SK-N-SH (cell line): ENCODE results near the gene C12orf75. TPM values are rescaled to one million over a fixed set of nuclear protein-coding genes. Genes with fewer than 3 reads are reported as not detected.
A peak's percentile ranks its signal among the peaks of the same experiment; 100 is the strongest.

ENCODE experiments used
- CTCF ChIA-PET: fragments of 300-600, 350-600 bp; formaldehyde crosslinking; extraction: SDS; loops from one replicate; lab custom pipeline; 2021; lab: Yijun Ruan, JAX
- POLR2A ChIA-PET: fragments of 350-600 bp; sonication (Branson Sonifier 250); formaldehyde crosslinking; extraction: SDS; loops from one replicate; lab custom pipeline; 2020; ENCODE audit warnings: antibody characterized with exemption, inconsistent platforms; lab: Yijun Ruan, JAX
- DNase-seq: peaks from one replicate; pipeline ENCODE4 v3.0.0; 2012
- H2AFZ ChIP-seq: fragments of 200-600 bp; sonication (generic); 2 replicates; pipeline ENCODE4 v1.8.1; 2016; ENCODE audit warnings: antibody characterized with exemption, mild to moderate bottlenecking, low read depth
- H3F3A ChIP-seq: fragments of 200-600 bp; sonication (generic); replicated peaks from 2 replicates; pipeline ENCODE3; 2016; ENCODE audit warnings: antibody characterized with exemption, mild to moderate bottlenecking; ENCODE audit not compliant: insufficient read depth
- H3K27ac ChIP-seq, 2 experiments: fragments of 200-500 bp in 1 of 2; fragments of 200-600 bp in 1 of 2; sonication (Bioruptor generic) in 1 of 2; sonication (generic), shearing (Covaris generic) in 1 of 2; 2 replicates each; pipeline versions ENCODE4 v1.5.1 to v1.6.1; 2014 to 2016; ENCODE audit warnings: low read depth in 2 of 2, inconsistent platforms in 1 of 2, low read length in 1 of 2, mild to moderate bottlenecking in 1 of 2, mixed read lengths in 1 of 2
- H3K27me3 ChIP-seq: fragments of 200-600 bp; sonication (generic), shearing (Covaris generic); 2 replicates; pipeline ENCODE4 v1.6.1; 2016; ENCODE audit warnings: mixed run types; ENCODE audit not compliant: insufficient read depth
- H3K36me3 ChIP-seq, 2 experiments: fragments of 200-500 bp in 1 of 2; fragments of 200-600 bp in 1 of 2; sonication (Bioruptor generic) in 1 of 2; sonication (generic) in 1 of 2; replicated peaks in 1 of 2; 2 replicates each; pipeline versions ENCODE3 to v1.5.1; 2014 to 2016; ENCODE audit warnings: low read length in 1 of 2, mild to moderate bottlenecking in 1 of 2; ENCODE audit not compliant: insufficient read depth in 2 of 2, control insufficient read depth in 1 of 2
- H3K4me1 ChIP-seq, 2 experiments: fragments of 200-500 bp in 1 of 2; fragments of 200-600 bp in 1 of 2; sonication (Bioruptor generic) in 1 of 2; sonication (generic), shearing (Covaris generic) in 1 of 2; 2 replicates each; pipeline versions ENCODE4 v1.5.1 to v1.6.1; 2014 to 2016; ENCODE audit warnings: low read depth in 1 of 2, low read length in 1 of 2, mixed run types in 1 of 2; ENCODE audit not compliant: insufficient read depth in 2 of 2, control insufficient read depth in 1 of 2
- H3K4me2 ChIP-seq: fragments of 200-600 bp; sonication (generic), shearing (Covaris generic); 2 replicates; pipeline ENCODE4 v1.6.1; 2017; ENCODE audit warnings: mixed run types
- H3K4me3 ChIP-seq, 2 experiments: fragments of 200-500 bp in 1 of 2; fragments of 200-600 bp in 1 of 2; sonication (Bioruptor generic) in 1 of 2; sonication (generic), shearing (Covaris generic) in 1 of 2; 2 replicates each; pipeline versions ENCODE4 v1.5.1 to v1.8.1; 2014 to 2016; ENCODE audit warnings: low read depth in 2 of 2, inconsistent platforms in 1 of 2, low read length in 1 of 2, mild to moderate bottlenecking in 1 of 2, mixed read lengths in 1 of 2, moderate library complexity in 1 of 2
- H3K79me2 ChIP-seq: fragments of 200-600 bp; sonication (generic); 2 replicates; pipeline ENCODE4 v1.8.1; 2017; ENCODE audit warnings: mild to moderate bottlenecking; ENCODE audit not compliant: insufficient read depth
- H3K9ac ChIP-seq: fragments of 200-600 bp; sonication (generic); 2 replicates; pipeline ENCODE4 v1.6.1; 2017; ENCODE audit warnings: mixed run types
- H3K9me2 ChIP-seq: fragments of 200-600 bp; sonication (generic); 2 replicates; pipeline ENCODE4 v1.6.1; 2017; ENCODE audit warnings: mixed run types
- H3K9me3 ChIP-seq: fragments of 200-600 bp; sonication (generic); 2 replicates; pipeline ENCODE4 v1.6.1; 2017; ENCODE audit warnings: mixed run types, mild to moderate bottlenecking, moderate library complexity
- H4K20me1 ChIP-seq: fragments of 200-600 bp; sonication (generic); 2 replicates; pipeline ENCODE4 v1.6.1; 2017; ENCODE audit warnings: mild to moderate bottlenecking, mixed run types; ENCODE audit not compliant: insufficient read depth
- CHD2 ChIP-seq: fragments of 150-350 bp; IDR thresholded peaks from 2 replicates; pipeline ENCODE4 v1.6.1; 2018; ENCODE audit warnings: low read length; ENCODE audit not compliant: partially characterized antibody
- EP300 ChIP-seq, 2 experiments: IDR thresholded peaks; 2 replicates each; pipeline versions ENCODE4 v1.4.0 to v1.6.1; 2012; ENCODE audit warnings: borderline replicate concordance in 1 of 2, low read depth in 1 of 2, low read length in 1 of 2
- GATA2 ChIP-seq: sonication (generic); formaldehyde crosslinking; IDR thresholded peaks from 2 replicates; pipeline ENCODE4 v1.5.0; 2020; ENCODE audit warnings: mild to moderate bottlenecking, missing genetic modification reagents
- SMC3 ChIP-seq: IDR thresholded peaks from 2 replicates; pipeline ENCODE4 v1.6.1; 2012; ENCODE audit warnings: low read depth, low read length, improper control_type of control experiment
- TCF12 ChIP-seq: IDR thresholded peaks from 2 replicates; pipeline ENCODE4 v1.4.0; 2012
- YY1 ChIP-seq: IDR thresholded peaks from 2 replicates; pipeline ENCODE4 v1.4.0; 2012; ENCODE audit warnings: low read depth, mild to moderate bottlenecking
- WGBS: methylation state at CpG from one replicate; pipeline ENCODE4 v1.1.6; 2017; ENCODE audit warnings: low lambda C conversion rate; 5-methylcytosine and 5-hydroxymethylcytosine counted together
- polyA plus RNA-seq, 3 experiments: library from polyadenylated mRNA; depleted of rRNA; stranded (reverse); fragments of >200 nt; gene quantifications; 2 replicates each; pipeline ENCODE4 v1.2.3, GENCODE V29; 2012
- TF ChIP-seq, protein P1 (sequence below): IDR thresholded peaks from 2 replicates; pipeline ENCODE4 v1.4.0; 2012; ENCODE audit warnings: low read depth, borderline replicate concordance
- TF ChIP-seq, protein P2 (sequence below): fragments of 200-600 bp; sonication (generic); IDR thresholded peaks from 2 replicates; pipeline ENCODE4 v1.6.1; 2017; ENCODE audit warnings: antibody characterized with exemption, mild to moderate bottlenecking, moderate library complexity

Gene C12orf75
- polyA plus RNA-seq, 1 of the 3 experiments (the other 2 are of a cell fraction): 221 TPM

GRCh38 chr12:105417732-105418131 is 87.2 kb downstream of the C12orf75 start:
- Histone ChIP-seq H3K4me2 (no peak overlapping the region), H3K9ac (no peak overlapping the region; the same call in 1 of the 2 replicates)

GRCh38 chr12:105418229-105418628 is 87.7 kb downstream of the C12orf75 start:
- DNase-seq: no peak
- 72% methylated on average over 5 of the region's 5 CpGs for WGBS
- peaks cover 5% of the 10 kb centered on the region for H3F3A ChIP-seq
- no peaks in the 10 kb centered on the region for H3K27me3 ChIP-seq
- H2AFZ ChIP-seq: no peak overlapping the region; the same call in 1 of the 2 replicates
- H3K27ac ChIP-seq: peak overlapping the region in 1 of 2 experiments; percentile 64; a peak in 2 of 4 replicates
- TF ChIP-seq SMC3: no peak
- TF ChIP-seq, protein P1, sequence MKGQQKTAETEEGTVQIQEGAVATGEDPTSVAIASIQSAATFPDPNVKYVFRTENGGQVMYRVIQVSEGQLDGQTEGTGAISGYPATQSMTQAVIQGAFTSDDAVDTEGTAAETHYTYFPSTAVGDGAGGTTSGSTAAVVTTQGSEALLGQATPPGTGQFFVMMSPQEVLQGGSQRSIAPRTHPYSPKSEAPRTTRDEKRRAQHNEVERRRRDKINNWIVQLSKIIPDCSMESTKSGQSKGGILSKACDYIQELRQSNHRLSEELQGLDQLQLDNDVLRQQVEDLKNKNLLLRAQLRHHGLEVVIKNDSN: peak; percentile 62; the same call in 1 of the 2 replicates
- TF ChIP-seq TCF12: peak; percentile 51; the same call in 1 of the 2 replicates
- TF ChIP-seq EP300 (IDR thresholded peaks at IDR 0.05; ENCODE audit: borderline replicate concordance in 1 of 2, low read depth in 1 of 2, low read length in 1 of 2): 0 out of 4 replicates have a peak, but pooled peaks of 1 of the 2 experiments have one; percentile 12
- no peak for TF ChIP-seq CHD2
- TF ChIP-seq YY1: peak; percentile 61; the same call in 1 of the 2 replicates
- H3K4me3 ChIP-seq: no peak overlapping the region
- ChIA-PET CTCF (interaction anchor here (0.6 to 3.5 kb wide), 4 partner anchors 9 to 718 kb away, joined by 3 to 26 read pairs (median 4); no protein-coding TSS in a partner anchor), POLR2A (interaction anchor here (0.5 kb wide), 1 partner anchor 181 kb away, joined by 3 read pairs; no protein-coding TSS in a partner anchor)
- no peaks in the 10 kb centered on the region for H3K9me3 ChIP-seq
- peaks cover 0 to 3% of the 10 kb centered on the region in 2 experiments for H3K36me3 ChIP-seq
- H4K20me1 ChIP-seq: no peaks in the 10 kb centered on the region
- H3K9me2 ChIP-seq: no peaks in the 10 kb centered on the region
- no peaks in the 10 kb centered on the region for H3K79me2 ChIP-seq
- H3K4me2 ChIP-seq: no peak overlapping the region
- H3K4me1 ChIP-seq: peaks cover 0 to 7% of the 10 kb centered on the region in 2 experiments; a peak in 2 of 4 replicates
- no peak overlapping the region; the same call in 1 of the 2 replicates for H3K9ac ChIP-seq

More at GRCh38 chr12:105417732-105418131, 87.2 kb downstream of the C12orf75 start:
- H3F3A ChIP-seq: peaks cover 2% of the 10 kb centered on the region
- DNase-seq: no peak
- 72% methylated on average over 4 of the region's 4 CpGs for WGBS
- H3K9me2 ChIP-seq: no peaks in the 10 kb centered on the region
- no peak overlapping the region for H2AFZ ChIP-seq
- POLR2A ChIA-PET: interaction anchor here (0.5 kb wide), 1 partner anchor 181 kb away, joined by 3 read pairs; no protein-coding TSS in a partner anchor
- H3K79me2 ChIP-seq: no peaks in the 10 kb centered on the region
- H3K9me3 ChIP-seq: no peaks in the 10 kb centered on the region
- H3K4me3 ChIP-seq: no peak overlapping the region
- peaks cover 0 to 3% of the 10 kb centered on the region in 2 experiments for H3K36me3 ChIP-seq
- no peak for TF ChIP-seq GATA2 (CRISPR knock-in tag)
- TF ChIP-seq, protein P2, sequence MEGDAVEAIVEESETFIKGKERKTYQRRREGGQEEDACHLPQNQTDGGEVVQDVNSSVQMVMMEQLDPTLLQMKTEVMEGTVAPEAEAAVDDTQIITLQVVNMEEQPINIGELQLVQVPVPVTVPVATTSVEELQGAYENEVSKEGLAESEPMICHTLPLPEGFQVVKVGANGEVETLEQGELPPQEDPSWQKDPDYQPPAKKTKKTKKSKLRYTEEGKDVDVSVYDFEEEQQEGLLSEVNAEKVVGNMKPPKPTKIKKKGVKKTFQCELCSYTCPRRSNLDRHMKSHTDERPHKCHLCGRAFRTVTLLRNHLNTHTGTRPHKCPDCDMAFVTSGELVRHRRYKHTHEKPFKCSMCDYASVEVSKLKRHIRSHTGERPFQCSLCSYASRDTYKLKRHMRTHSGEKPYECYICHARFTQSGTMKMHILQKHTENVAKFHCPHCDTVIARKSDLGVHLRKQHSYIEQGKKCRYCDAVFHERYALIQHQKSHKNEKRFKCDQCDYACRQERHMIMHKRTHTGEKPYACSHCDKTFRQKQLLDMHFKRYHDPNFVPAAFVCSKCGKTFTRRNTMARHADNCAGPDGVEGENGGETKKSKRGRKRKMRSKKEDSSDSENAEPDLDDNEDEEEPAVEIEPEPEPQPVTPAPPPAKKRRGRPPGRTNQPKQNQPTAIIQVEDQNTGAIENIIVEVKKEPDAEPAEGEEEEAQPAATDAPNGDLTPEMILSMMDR: peak; percentile 16; the same call in 1 of the 2 replicates
- CTCF ChIA-PET: interaction anchor here (1.1 to 3.5 kb wide), 3 partner anchors 38 to 719 kb away, joined by 3 to 26 read pairs (median 5); no protein-coding TSS in a partner anchor
- H3K27me3 ChIP-seq: no peaks in the 10 kb centered on the region
- peak overlapping the region in 1 of 2 experiments; percentile 64; a peak in 2 of 4 replicates for H3K27ac ChIP-seq
- H3K4me1 ChIP-seq: peaks cover 0 to 7% of the 10 kb centered on the region in 2 experiments; a peak in 2 of 4 replicates
- no peaks in the 10 kb centered on the region for H4K20me1 ChIP-seq
